Stimulated activated CD4-positive, alpha-beta T cell treated with anti-CD3 and anti-CD28 coated beads, Interleukin-15, amount 100 ng/mL, for 48 hours (primary cell): ENCODE data around the gene RPS3.
"Not testable (repeated sequence)": the region's sequence is repeated elsewhere in the genome, so short reads cannot be mapped to it uniquely, and the experiment has no call there.

Experiments
- DNase-seq, 2 donors: peaks; one replicate each; pipeline ENCODE4 v3.0.0-alpha.2; 2020; ENCODE audit warnings: low read depth in 2 of 2

Gene RPS3

DNA sequence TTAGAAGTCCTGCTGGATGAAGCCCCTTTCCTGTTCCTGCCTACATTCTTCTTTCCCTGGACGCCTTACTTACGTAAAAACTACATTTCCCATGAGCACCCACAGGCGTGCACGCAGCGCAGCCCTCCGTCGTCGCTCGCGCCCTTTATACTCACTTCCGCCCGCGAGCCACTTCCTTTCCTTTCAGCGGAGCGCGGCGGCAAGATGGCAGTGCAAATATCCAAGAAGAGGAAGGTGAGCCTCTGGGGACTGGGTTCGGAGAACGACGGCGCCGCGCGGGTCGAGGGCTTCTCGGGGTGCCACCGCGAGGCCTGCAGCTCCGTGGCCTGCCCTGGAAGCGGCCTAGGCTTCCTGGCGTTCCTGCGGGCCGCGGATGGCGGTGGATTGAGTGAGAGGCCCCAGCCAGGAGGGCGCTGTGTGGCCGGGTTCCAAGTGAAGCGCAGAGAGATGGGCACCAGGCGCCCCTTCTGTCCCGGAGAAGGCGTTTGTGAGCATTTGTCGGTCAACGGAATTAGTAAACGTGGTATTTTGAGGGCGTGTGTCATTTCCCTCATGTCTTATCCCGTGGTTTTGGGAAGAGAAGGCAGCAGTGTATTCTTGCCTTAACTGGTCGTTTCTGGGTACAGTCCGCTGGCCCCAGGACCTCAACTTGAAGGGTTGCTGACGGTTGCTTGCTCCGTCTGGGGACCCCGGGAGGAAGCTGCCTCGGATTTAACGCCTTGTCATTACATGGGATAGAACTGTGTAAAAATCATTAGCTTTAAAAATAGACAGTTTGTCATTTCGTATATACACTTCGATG lies at the start of gene RPS3:
RPS3 (plus strand) TSS at position 175 of the 802 bp plus-strand sequence; CDS start at position 205, 30 bp downstream.
- DNase-seq = peak; percentile 82

DNA sequence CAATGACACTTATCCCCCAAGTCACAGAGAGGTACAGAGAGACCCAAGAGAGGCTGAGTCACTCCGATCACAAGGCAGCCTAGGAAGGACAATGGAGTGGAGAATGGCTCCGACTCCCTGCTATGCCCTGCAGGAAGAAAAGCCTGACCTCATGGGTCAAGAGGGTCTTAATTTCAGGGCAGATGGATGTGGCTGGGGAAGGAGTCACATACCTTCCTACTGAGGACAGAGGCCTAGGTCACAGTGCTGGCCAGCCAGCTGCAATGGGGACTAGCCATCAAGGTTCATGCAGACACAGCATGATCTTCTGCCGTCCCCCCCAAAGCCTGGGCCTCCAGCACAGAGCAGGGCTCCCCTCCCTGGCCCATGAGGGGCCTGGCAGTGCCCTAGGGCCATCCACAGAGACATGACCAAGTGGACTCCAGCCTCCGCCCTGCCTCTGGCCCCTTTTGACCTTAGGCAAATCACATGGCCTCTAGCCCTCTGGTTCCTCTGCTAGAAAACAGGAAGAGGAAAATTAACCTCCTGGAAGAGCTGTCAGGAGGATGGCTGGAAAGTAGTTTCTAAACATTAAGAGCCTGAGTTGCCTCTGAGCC lies 49.7 kb upstream of the RPS3 start:
- DNase-seq = no peak

DNA sequence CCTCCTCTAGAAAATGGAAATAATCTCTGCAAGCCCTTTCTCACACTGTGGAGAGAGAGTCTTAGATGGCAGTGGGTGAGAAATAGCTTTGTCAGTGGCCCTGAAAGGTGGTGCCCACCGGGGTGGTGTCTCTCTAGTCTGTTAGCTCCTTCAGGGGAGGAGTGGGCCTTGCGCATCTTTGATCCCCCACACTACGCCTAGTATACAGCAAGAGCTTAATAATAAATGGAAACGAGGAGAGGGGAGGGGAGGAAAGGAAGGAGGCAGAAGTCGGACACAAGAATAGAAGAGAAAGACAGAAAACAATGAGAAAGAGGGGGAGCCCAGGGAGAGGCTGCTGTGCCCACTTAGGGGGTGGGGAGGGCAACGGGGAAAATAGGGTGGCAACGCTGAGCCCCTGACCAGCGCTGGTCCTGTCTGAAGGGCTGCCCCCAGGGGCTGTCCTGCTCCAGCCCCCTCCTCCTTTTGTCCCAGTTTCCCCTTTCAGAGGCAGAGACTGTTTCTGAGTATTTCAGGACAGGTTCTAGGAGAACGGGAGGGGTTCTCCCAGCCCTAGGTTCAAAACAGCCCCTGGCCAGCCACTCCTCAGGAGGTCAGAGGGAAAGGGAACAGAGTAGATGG lies 49.1 kb upstream of the RPS3 start:
- DNase-seq = no peak

DNA sequence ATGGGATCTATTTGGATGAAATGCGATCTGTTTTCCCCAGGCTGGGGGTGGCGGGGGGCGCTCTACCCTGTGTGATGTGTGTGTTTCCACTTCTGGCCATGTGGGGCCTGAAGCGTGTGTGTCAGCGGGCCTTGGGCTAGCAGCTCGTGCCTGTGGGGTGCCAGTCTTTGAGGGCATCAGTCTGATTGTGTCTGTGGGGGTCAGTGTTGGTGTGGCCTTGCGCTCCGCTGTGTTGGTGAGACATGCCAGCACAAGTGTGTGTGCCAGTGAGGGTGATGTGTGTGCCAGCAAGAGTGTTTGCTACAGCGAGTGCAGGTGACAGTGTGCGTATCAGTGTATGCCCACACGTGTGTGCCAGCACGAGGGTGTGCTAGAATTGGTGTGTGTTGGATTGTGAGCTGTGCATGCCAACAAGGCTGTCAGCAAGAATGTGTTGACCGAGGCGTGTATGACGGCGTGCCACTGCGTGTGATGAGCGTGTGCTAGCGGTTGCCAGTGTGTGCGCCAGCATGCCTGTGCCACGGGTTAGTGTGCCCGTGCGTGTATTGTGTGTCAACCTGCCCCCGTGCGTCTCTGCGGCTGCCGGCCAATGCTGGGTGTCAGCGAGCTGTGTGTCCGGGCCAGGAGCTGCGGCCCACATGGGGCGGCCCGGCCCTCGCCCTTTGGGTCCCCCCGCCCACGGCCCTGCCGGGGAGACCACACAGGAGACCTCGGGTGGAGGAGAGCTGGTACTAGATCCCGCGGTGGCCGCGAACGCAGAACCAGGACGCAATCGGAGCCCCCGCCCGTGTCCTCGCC lies 48.4 kb upstream of the RPS3 start:
- DNase-seq = no peak

DNA sequence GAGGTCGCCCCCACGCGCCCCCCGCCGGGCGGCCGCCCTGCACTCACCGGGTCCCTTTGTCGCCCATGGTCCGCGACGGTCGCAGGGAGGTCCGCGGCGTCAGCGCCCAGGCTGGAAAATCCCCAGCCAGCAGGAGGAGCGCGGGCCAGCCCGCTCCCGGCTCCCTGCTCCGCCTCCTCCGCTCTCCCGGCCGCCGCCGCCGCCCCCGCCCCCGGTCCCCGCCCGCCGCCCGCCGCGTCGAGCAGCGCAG lies 47.9 kb upstream of the RPS3 start, which contains the start of gene ARRB1:
ARRB1 (minus strand) TSS at position 121 of the 250 bp plus-strand sequence; CDS start at position 67, 54 bp downstream.
- DNase-seq = peak in 1 of 2 donors; percentile 11

DNA sequence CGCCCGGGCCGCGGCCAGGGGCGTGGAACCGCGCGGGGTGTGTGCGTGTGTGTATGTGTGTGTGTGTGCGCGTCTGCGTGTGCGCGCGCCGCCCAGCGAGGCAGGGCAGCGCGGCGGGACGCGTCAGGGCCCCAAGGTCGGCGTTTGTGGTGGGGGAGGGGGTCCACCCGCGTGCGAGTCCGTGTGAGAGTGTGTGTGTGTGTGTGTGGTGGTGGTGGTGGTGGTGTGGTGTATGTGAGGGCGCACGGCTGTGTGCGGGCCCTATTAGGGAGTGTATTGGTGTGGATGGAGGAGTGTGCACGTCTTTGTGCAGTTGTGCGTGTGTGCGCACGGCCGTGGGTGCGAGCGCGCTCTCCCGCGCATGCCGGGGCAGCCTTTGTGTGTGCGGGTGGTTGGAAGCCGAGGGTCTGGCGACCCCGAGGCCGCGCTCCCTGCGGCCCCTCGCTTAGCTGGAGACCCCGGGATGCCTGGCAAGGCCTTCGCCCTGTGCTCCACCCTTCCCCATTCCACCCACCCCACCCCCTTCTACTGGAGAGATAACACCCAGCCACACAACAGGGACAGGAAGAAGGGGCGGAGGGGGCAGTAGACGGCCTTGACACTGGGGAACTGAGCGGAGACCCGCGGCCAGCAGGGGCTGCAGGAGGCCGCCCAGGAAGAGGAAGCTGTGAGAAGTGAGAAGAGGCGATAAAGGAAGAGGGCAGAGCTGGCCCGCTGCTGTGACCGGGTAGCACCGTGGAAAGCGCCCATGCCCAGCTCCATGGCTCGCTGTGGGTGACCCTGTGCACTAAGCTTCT lies 47.3 kb upstream of the RPS3 start:
- no peak for DNase-seq

DNA sequence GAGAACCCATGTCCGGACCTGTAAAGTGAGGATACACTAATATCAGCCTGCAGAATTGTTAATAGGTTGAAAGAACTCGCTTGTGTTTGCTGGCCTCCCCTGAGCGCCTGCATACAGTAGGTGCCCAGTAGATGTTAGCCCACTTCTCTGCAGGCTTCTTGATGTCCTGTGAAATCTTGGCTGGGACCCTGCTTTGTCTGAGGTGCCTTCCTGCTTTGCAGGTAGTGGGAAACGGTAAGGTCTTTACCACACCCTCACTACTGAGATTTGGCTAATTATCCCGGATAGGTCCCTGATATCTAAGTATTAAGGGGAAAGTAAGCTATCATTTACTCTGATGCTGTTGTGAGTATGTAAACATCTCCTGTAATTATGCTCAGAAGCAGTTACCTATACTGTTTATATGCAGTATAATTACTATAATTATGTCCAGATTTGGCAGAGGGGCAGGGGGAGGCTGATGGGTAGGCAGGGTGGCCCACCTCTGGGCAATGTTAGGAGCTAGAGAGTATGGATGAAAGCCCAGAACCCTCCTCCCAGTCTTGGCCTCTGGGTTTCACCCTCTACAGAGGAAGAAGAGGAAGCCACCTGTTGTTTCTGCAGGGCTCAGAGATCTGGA lies 46.6 kb upstream of the RPS3 start:
- no peak for DNase-seq

DNA sequence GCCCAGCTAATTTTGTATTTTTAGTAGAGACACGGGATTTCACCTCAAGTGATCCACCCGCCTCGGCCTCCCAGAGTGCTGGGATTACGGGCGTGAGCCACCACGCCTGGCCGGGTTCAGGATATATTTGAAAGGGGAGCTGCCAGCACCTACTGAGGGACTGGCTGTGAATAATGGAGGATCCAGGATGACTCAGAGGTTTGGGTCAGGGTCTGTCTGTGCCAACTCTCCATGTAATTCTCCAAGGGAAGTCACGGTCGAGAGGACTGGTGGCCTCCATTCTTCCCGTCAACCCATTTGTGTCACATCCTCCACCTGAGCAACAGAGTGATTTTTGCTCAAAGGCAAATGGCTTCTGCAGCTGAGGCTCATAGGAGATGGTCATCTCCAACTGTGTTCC lies 44.3 kb upstream of the RPS3 start:
- DNase-seq = no peak

DNA sequence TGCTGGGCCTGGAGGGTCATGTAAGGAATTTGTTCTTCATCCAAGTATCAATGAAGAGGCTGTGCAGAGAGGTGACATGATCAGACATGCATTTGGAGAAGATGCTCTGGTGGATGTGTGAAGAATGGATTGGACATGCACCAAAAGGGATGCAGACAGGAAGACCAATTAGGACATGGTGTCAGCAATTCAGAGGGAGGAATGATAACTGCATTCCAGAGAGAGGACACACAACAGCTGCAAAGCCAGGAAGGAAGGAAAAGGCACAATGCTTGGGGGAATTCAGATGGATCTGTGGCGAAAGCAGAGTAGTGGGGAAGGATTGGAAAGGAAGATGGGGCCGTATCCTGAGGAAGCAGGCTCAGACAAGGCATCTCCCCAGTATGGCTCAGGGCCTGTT lies 42.7 kb upstream of the RPS3 start:
- DNase-seq = no peak

DNA sequence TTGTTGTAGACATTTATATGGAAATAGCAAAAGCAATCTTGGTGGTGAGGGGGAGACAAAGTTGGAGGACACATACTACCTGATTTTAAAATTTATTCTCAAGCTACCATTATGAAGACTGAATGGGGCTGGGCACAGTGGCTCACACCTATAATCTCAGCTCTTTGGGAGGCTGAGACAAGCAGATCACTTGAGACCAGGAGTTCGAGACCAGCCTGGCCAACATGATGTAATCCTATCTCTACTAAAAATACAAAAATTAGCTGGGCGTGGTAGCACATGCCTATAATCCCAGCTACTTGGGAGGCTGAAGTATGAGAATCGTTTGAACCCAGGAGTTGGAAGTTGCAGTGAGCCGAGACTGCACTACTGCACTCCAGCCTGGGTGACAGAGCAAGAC lies 37.0 kb upstream of the RPS3 start:
- DNase-seq = not testable (repeated sequence)

DNA sequence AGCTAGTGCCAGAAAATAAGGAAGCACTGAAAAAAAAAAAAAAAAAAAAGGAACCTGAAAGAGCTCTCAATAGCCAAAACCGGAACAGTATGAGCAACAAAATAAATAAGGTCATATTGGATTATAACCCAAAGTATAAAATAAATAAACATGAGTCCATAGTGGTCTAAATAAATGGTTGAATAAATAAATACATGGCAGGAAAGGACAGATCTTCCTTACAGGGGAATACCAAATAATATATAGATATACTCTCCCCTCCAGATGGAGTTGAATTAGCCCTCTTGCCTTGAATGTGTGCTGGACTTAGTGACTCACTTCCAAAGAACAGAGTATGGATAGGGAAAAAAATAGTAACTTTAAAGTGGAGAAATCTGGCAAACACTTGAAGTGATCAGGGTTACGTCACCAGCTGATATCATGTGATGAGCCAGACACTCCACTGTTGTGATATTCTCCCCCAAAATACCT lies 33.6 kb upstream of the RPS3 start:
- DNase-seq = no peak

DNA sequence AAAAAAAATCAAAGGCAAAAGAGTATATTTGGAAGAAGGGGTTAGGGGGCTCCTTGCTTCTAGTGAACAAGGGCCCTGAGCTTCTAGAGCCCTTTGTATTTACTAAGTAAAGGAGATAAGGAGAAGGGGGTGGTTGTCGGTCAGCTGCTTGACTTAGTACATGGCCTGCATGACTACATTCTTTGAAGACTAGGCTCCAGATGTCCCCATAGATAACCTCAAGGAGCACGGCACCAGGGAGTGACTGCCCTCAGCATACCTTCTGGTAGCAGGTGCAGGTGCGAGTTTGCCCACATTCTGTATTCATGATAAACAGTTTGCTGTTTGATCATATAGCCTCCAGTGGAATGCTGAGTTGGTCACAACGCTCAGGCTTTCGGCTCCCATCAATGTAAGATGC lies 32.5 kb upstream of the RPS3 start:
- not testable (repeated sequence) for DNase-seq

DNA sequence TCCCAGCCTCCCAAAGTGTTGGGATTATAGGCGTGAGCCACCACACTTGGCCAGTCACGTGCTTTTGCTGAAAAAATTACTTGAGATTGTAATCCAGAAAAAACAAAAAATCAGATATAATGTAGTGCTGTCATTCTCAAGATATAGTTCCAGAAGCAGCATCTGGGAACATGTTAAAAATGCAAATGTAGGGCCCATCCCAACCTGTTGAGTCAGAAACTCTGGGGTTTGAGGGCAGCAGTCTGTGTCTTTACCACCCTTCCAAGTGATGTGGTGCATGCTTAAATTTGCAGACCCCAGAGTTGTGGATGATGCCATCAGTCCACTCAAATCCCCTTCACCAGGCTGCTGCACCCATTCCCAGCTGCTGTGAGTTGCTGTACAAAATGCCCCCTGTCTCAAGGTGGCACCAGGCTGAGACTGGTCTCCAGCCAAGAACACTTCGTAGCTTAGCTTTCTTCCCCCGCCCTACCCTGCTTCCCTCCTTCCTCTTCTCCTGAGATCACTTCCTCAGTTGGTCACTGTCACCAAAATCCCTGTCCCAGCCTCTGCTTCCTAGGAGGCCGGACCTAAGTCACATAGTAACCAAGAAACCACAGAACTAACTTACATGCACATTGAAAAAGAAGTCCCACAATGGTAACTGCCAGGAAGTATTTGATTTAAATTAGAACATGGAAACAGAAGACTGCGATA lies 29.6 kb upstream of the RPS3 start:
- DNase-seq = no peak

DNA sequence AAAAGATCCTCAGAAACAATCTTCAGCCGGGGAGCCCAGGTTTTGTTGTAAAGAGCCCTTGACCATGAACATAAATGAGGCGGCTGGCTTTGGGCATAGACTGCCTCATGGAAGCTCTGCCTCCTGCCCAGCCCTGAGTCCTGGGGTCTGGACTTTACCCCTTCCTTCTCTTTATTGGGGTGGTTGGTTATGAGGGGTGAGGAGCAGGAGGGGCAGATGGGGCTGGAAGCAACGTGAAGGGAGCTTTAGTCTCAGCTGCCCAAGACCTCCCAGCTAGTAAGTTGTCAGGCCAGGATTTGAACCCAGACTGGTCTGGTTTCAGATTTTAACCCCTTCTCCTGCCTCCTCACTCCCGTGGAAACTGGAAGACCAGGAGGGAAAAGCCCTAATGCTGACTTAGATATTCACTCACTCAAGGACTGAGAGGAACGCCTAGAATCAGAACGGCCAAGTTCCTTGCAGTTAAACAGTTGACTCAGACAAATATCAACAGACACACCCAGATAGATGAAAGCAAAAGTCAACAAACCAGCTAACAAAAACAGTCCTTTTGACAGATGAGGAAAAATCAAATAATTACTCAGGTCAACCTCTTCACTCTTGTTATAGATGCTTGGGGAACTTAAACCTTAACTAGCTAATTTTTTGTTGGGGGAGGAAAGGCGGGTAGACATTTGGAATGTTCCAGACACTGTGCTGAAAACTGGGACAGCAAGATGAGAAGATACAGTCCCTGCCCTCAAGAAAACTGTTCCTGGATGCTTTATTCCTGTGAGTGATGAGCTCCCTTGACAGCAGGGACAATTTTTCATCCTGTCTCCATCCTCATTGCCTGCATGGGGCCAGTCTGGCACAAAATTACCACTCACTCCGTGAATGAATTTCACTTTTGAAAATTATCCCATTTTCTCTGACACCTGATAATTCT lies 27.1 kb upstream of the RPS3 start:
- DNase-seq = no peak

DNA sequence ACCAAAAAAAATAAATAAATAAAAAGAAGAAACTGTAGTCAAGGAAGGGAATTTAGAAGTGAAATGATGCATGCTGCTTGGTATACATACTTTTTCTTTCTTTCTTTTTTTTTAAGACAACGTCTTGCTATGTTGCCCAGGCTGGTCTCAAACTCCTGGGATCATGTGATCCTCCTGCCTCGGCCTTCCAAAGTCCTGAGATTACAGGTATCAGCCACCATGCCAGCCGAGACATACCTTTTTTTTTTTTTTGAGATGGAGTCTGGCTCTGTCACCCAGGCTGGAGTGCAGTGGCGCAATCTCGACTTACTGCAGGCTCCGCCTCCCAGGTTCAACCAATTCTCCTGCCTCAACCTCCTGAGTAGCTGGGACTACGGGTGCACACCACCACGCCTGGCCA lies 26.1 kb upstream of the RPS3 start:
- no peak for DNase-seq

DNA sequence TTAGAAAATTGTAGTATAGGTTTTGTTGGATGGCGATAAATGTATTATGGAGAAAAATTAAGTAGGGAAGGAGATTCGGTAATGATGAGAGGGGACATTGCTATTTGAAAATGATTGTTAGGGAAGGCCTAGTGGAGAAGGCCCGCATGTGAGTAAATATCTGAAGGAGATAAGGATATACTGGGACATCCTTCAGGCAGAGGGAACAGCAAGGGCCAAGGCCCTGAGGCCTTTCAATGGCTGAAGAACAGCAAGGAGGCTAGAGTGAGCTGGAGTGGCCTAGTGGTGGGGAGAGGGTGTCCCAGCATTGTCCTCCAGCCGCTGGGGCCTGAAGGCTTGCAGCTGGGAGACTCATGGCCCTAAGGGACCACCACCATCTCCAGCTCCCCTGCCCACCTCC lies 24.7 kb upstream of the RPS3 start:
- no peak for DNase-seq

DNA sequence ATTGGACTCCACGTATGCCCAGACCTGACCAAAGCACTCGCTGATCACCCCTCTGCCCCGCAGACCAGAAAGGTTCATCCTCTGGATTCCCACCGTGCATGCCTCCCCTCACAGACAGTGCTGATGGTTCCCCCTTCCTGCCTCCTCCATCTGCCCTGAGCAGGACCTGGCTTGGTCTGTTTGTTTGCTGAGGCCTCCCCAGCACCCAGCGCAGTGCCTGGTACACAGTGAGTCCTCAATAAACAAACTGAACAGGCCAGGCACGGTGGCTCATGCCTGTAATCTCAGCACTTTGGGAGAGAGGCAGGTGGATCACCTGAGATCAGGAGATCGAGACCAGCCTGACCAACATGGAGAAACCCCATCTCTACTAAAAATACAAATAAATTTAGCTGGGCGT lies 23.7 kb upstream of the RPS3 start:
- no peak for DNase-seq

DNA sequence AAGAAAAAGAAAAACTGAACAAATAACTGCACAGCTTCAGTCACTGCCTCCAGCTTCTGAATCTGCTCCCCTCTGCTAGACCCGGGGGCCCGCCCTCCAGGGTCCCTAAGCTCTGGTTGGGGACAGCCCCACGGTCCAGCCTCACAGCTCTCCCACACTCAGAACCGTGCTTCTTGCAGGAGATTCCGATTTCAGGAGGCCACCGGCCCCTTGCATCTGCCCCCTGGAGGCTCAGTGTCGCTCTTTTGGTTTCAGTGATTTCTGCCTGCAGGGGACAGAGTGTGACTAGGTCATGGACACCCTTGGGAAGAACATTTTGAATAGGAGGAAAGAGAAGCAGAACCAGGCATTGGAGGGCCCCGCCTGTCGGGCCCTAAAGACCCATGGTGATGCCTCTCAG lies 23.1 kb upstream of the RPS3 start:
- no peak for DNase-seq

DNA sequence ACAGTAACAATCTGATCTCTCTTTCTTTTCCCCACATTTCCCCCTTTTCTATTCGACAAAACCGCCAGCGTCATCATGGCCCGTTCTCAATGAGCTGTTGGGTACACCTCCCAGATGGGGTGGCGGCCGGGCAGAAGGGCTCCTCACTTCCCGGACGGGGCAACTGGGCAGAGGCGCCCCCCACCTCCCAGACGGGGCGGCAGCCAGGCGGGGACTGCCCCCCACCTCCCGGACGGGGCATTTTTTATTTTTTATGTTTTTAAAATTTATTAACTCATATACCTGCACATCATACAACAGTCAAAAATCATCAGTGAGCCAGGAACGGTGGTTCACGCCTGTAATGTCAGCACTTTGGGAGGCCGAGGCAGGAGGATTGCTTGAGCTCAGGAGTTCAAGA lies 20.5 kb upstream of the RPS3 start:
- DNase-seq = not testable (repeated sequence)
